Measurements from ENCODE around the gene SLC48A1.

Gene SLC48A1

DNA sequence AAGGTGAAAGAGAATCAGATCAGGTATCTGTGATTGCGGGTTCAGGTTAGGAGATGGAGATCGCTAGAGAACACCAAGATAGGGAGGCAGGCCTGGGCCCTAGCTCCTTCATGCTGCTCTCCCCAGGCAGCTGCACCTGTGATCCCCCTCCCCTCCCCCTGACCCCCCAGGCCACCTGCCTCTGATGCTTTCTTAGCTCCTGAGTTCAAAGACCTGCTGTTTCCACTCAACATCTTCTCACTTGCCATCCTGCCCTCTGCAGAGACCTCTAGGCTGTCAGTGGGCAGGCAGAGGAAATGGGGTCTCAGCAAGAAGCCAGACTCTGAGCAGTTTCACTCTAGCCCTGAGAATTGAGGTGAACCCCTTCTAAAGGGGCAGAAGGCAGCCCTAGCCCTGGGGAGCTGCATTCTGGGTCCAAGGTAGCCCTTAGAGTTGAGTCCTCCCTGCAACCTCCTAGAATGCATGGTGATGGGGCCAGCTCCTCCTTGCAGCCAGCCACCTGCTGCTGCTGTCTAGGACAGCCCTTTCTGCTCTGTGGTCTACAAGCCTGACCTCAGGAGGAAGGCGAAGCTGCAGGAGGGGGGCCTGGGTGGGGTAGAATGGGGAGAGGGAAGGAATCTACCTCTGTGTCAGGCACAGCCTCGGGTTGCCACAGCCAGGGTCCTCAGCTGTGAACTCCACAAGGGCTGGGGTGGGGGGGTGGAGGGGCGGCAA, 6.4 kb upstream of the SLC48A1 start:
- no peak for DNase-seq
- Histone ChIP-seq H3K4me1 (peaks cover 46% of the 10 kb centered on the region), H3K27me3 (no peaks in the 10 kb centered on the region), H3K4me3 (ENCODE audit: low read depth, low read length) (no peak overlapping the region), H3K36me3 (no peaks in the 10 kb centered on the region), H3K9me3 (no peaks in the 10 kb centered on the region)
- TF ChIP-seq, protein P1, sequence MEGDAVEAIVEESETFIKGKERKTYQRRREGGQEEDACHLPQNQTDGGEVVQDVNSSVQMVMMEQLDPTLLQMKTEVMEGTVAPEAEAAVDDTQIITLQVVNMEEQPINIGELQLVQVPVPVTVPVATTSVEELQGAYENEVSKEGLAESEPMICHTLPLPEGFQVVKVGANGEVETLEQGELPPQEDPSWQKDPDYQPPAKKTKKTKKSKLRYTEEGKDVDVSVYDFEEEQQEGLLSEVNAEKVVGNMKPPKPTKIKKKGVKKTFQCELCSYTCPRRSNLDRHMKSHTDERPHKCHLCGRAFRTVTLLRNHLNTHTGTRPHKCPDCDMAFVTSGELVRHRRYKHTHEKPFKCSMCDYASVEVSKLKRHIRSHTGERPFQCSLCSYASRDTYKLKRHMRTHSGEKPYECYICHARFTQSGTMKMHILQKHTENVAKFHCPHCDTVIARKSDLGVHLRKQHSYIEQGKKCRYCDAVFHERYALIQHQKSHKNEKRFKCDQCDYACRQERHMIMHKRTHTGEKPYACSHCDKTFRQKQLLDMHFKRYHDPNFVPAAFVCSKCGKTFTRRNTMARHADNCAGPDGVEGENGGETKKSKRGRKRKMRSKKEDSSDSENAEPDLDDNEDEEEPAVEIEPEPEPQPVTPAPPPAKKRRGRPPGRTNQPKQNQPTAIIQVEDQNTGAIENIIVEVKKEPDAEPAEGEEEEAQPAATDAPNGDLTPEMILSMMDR (IDR thresholded peaks at IDR 0.05; ENCODE audit: low read depth, low read length): no peak

DNA sequence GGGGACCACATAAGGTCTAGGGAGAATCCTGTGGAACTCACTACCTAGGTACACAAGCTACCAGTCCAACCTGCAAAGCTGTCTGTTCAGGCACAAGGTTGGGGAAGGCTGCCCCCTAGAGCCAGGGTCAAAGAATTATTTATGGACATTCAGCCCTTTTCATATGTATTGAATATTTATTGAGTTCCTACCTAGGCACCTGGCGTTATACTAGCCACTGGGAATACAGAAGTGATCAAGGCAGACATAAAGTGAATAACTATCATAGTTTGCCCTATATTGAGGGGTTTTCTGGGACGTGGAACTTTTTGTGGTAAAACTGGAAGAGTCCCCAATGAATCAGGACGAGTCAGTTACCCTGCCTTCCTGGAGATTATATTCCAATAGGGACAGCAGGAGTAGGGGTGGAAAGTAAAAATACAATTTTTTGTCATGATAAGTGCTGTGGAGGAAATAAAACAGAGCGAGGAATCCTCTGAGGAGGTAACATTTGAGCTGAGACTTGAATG, 5.8 kb upstream of the SLC48A1 start:
- no peak overlapping the region for H3K4me3 ChIP-seq (ENCODE audit: low read depth, low read length)
- no peaks in the 10 kb centered on the region for H3K27me3 ChIP-seq
- TF ChIP-seq, protein P1 (IDR thresholded peaks at IDR 0.05; ENCODE audit: low read depth, low read length): peak; percentile 70
- H3K4me1 ChIP-seq: peaks cover 41% of the 10 kb centered on the region
- DNase-seq: peak; percentile 68
- no peaks in the 10 kb centered on the region for H3K9me3 ChIP-seq
- H3K36me3 ChIP-seq: no peaks in the 10 kb centered on the region

DNA sequence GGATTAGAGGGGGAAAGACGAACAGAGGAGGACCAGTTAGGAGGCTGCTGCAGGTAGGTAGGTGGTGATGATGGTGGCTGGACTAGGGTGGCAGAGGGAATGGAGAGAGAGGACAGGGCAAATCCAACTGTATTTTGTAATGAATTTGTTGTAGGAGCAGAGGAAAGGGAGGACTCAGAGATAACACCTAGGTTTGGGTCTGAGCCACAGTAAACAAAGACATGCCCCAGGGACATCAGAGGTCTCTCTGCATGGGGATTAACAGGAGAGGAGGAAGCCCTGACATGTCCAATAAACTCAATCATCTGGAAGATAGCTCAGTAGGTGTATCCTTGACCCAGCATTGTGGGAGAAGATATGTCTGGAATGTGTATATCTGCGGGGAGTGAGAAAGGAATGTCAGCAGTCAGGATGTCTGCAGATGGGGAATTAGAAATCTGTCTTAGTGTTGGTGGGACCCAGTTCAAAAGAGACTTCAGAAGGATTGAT, 4.7 kb upstream of the SLC48A1 start:
- Histone ChIP-seq H3K4me3 (ENCODE audit: low read depth, low read length) (no peak overlapping the region), H3K9me3 (no peaks in the 10 kb centered on the region), H3K27me3 (no peaks in the 10 kb centered on the region), H3K36me3 (peaks cover 2% of the 10 kb centered on the region; the same call in 1 of the 2 replicates), H3K4me1 (peaks cover 34% of the 10 kb centered on the region)
- DNase-seq: no peak
- TF ChIP-seq, protein P1 (IDR thresholded peaks at IDR 0.05; ENCODE audit: low read depth, low read length): no peak

DNA sequence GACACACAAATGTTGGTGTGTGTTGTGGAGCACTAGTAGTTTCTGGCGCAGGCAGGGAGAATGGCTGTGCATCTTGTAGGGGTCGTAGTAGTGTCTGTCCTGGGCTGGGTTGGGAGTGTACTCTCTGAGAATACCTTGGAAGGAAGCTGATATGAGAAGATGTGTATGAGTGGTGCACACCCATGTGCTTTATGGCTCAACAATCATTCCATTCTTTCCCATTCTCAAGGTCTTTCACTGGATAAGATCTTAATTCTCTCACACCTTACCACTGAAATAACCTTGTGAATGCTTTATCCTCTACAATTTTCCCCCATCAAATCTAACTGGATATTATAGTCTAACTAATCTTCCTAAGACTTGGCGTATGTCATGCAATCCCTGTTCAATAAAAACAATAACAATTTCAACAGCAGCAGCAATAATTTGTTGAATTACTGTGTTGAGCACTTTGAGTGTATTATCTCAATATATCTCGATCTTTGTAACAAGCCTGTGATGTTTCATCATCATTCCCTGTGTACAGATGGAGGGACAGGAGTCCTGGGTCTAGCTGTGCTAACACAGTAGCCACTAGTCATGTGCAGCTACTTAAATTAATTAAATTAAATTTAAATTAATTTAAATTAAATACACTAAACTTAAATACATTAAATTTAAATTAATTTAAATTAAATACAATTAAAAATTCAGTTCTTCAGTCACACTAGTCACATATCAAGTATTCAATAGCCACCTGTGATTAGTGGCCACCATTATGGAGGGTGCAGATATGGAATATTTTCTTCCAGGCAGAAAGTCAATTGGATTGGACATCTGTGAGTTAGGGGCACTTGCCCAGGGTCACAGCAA, 3.6 kb upstream of the SLC48A1 start:
- H3K4me1 ChIP-seq: peaks cover 23% of the 10 kb centered on the region
- no peak overlapping the region for H3K4me3 ChIP-seq (ENCODE audit: low read depth, low read length)
- no peak for DNase-seq
- H3K9me3 ChIP-seq: no peaks in the 10 kb centered on the region
- H3K36me3 ChIP-seq: peaks cover 4% of the 10 kb centered on the region; the same call in 1 of the 2 replicates
- no peaks in the 10 kb centered on the region for H3K27me3 ChIP-seq
- TF ChIP-seq, protein P1 (IDR thresholded peaks at IDR 0.05; ENCODE audit: low read depth, low read length): no peak

DNA sequence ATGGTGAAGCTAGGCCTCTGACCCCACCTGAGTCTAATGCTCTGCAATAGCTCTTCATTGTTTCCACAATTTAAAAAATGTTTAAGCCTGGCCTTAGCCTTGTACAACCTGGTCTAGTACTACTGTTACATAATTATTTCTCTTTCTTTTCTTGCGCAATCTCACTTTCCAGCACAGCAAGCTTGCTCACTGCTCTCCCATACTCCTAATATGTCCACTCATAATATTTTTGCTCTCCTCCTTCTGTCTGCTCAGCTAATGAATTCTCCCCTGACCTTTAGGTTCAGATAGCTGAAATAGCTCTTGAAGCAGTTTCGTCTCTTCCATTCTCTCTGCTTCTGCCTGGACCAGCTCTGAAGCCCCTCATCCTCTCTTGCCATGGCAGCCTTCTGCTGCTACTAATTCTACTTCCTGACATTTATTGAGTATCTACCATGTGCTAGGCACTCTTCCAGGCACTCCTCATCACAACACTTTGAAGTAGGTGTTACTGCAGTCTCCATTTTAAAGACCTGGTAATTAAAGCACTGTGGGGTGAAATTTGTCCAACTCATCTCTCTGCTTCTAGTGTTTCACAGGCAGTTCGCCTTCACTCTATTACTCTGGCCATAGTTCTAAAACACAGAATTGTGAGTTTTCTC, 2.8 kb upstream of the SLC48A1 start:
- Histone ChIP-seq H3K4me3 (ENCODE audit: low read depth, low read length) (no peak overlapping the region), H3K4me1 (peaks cover 24% of the 10 kb centered on the region), H3K9me3 (no peaks in the 10 kb centered on the region), H3K36me3 (peaks cover 4% of the 10 kb centered on the region; the same call in 1 of the 2 replicates), H3K27me3 (no peaks in the 10 kb centered on the region)
- TF ChIP-seq, protein P1 (IDR thresholded peaks at IDR 0.05; ENCODE audit: low read depth, low read length): no peak
- no peak for DNase-seq
